GM12865 (cell line): ENCODE data around the gene EVA1B.

Experiments used
- DNase-seq: peaks from one replicate; pipeline ENCODE4 v3.0.0; 2010; ENCODE audit warnings: low read depth
- H3K4me3 ChIP-seq: 2 replicates; pipeline ENCODE4 v1.5.1; 2011; ENCODE audit warnings: mild to moderate bottlenecking, low read depth, low read length, control low read depth
- TF ChIP-seq, protein P1 (sequence below): IDR thresholded peaks from 2 replicates; pipeline ENCODE4 v1.5.1; 2011; ENCODE audit warnings: low read length, control low read depth, low read depth, inconsistent platforms; ENCODE audit not compliant: insufficient read depth; ENCODE audit errors: missing control alignments

EVA1B gene

DNA sequence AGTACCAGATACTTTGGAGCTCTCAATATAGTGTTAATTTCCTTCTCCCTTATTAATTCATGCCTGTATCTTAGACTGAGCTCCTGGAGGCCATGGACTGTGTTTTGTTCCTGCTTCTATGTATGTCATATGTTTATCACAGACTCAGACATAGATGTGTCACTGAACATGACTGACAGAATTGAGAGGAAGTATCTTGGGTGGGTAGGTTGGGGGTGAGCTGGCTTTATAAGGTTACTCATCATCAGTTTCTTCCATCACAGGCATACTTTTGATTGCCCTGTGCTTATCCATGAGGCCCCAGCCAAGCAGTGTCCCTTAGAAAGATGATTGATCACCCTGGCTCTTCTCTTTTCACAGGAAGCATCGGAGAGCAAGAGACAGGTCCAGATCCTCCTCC is 22.9 kb downstream of the EVA1B start:
- TF ChIP-seq, protein P1, sequence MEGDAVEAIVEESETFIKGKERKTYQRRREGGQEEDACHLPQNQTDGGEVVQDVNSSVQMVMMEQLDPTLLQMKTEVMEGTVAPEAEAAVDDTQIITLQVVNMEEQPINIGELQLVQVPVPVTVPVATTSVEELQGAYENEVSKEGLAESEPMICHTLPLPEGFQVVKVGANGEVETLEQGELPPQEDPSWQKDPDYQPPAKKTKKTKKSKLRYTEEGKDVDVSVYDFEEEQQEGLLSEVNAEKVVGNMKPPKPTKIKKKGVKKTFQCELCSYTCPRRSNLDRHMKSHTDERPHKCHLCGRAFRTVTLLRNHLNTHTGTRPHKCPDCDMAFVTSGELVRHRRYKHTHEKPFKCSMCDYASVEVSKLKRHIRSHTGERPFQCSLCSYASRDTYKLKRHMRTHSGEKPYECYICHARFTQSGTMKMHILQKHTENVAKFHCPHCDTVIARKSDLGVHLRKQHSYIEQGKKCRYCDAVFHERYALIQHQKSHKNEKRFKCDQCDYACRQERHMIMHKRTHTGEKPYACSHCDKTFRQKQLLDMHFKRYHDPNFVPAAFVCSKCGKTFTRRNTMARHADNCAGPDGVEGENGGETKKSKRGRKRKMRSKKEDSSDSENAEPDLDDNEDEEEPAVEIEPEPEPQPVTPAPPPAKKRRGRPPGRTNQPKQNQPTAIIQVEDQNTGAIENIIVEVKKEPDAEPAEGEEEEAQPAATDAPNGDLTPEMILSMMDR: no peak
- DNase-seq: no peak
- H3K4me3 ChIP-seq: no peak overlapping the region

DNA sequence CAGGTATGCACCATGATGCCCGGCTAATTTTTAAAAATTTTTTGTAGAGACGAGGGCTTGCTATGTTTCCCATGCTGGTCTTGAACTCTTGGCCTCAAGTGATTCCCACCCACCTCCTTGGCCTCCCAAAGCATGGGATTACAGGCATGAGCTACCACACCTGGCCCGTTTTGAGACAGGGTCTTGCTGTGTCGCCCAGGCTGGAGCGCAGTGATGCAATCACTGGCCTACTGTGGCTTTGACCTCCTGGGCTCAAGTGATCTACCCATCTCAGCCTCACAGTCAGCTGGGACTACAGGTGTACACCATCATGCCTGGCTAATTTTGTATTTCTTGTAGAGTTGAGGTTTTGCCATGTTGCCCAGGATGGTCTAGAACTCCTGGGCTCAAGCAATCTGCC is 24.8 kb downstream of the EVA1B start:
- TF ChIP-seq, protein P1: no peak
- DNase-seq: no peak

DNA sequence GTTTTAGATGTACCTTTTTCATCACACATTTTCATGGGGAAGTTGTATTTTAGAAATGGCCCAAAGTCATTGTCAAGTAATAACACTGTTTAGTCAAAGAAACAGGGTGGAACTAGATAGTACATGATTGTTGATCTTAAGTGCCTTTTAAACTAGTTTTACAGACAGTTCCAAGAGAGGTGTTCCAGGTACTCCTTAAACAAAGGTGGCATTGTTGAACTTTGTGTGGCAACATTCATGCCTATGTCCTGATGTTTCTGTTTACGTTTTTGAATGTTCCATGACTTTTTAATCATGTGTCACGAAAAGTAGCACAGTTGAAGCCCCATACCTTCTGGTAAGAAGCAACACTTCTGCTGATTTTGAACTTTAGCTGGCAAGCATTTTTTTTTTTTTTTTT is 26.4 kb downstream of the EVA1B start:
- TF ChIP-seq, protein P1: no peak
- no peak for DNase-seq
- no peak overlapping the region for H3K4me3 ChIP-seq

More for the DNA sequence above, 24.8 kb downstream of the EVA1B start:
- no peak overlapping the region for H3K4me3 ChIP-seq

DNA sequence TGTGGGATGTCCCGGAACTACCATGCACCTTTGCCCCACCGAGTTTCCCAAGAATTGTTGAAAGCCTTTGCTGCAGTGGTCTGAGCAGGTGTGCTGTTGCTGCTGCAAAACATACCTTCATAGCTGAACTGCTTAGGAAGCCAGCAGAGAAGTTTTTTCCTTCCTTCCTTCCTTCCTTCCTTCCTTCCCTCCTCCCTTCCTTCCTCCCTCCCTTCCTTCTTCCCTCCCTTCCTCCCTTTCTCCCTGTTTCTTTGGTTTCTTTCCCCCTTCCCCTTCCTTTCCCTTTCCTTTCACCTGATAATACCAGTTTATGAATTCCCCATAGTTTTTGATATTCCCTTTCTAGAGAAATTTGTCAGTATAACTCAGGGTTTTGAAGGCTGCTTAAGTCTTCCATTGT is 28.1 kb downstream of the EVA1B start:
- TF ChIP-seq, protein P1: no peak
- H3K4me3 ChIP-seq: no peak overlapping the region
- DNase-seq: no peak

DNA sequence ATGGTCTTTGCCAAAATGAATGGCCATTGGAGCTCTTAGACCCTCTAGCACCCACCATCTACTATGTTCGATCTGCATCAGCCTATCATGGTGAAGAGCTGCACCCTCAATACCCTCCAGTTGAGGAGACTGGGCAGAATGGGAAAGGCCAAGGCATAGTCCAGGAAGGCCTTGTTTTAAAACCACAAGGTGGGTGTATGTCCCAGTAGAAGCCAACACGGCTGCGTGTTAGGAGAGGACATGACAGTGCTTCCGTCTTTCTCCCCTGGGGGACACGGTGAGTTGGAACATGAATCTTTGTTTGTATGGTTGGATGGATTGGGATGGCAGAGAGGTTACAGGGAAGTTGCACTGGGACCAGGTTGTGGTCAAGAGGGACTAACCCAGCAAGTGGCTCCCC is 35.9 kb downstream of the EVA1B start:
- TF ChIP-seq, protein P1: no peak
- no peak overlapping the region for H3K4me3 ChIP-seq
- no peak for DNase-seq

DNA sequence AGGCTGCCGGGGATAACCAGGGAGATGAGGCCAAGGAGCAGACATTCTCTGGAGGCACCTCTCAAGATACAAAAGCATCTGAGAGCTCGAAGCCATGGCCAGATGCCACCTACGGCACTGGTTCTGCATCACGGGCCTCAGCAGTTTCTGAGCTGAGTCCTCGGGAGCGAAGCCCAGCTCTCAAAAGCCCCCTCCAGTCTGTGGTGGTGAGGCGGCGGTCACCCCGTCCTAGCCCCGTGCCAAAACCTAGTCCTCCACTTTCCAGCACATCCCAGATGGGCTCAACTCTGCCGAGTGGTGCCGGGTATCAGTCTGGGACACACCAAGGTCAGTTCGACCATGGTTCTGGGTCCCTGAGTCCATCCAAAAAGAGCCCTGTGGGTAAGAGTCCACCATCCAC is 36.6 kb downstream of the EVA1B start:
- H3K4me3 ChIP-seq: no peak overlapping the region
- TF ChIP-seq, protein P1: no peak
- DNase-seq: no peak

DNA sequence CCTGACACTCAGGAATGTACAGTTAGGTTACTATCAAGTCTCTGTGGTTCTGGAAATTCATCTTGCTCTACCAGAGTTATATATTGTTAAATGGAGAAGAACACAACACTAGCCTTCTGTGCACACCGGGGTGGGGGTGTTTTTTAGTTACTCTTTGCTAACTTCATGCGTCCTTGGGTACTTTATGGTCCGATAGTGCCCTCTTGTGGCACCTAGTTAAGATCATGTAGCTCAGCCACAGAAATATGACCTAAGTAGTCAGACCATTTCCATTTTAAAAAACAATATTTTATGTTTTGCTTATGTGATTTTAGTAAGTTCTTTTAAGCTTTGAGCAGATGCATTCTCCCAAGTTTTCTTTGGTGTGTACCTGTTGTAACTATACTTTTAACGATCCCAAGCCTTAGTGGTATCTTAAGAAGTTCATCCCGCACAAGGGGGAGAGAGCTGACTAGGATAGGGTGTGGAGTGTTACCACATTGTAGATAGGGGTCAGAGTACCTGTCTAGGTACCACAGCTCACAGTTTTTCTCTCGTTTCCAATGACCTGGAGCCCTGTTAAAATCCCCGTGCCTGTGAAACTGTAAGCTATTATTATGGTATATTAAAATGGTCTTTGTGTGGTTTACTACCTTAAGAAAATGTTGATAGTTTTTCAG is 37.9 kb downstream of the EVA1B start:
- no peak overlapping the region for H3K4me3 ChIP-seq
- peak; percentile 91 for DNase-seq
- TF ChIP-seq, protein P1: peak; percentile 66
